Measurements from ENCODE around the gene UBAC1. TPM values are rescaled to one million over a fixed set of nuclear protein-coding genes. Genes with fewer than 3 reads are reported as not detected.

The UBAC1 gene
- 19.5 TPM for polyA plus RNA-seq

- H3K27me3 Mint-ChIP-seq: peaks cover 2% of the 10 kb centered on the region
- H3K36me3 Mint-ChIP-seq: no peaks in the 10 kb centered on the region
- peak within 1 kb of the TSS; percentile 82 to 83 (median 83) for H3K27ac Mint-ChIP-seq
- H3K9me3 Mint-ChIP-seq: no peaks in the 10 kb centered on the region
- H3K4me1 Mint-ChIP-seq: peaks cover 11 to 12% (median 12%) of the 10 kb centered on the region in 3 donors
- H3K4me3 Mint-ChIP-seq: peak within 1 kb of the TSS; percentile 84 to 93 (median 92)
Measured at GRCh38 chr9:135961277-135961715, at the start of gene UBAC1. Gene UBAC1 (minus strand): TSS chr9:135961373. CDS start chr9:135961162, 211 bp downstream.

GRCh38 chr9:136010615-136011361 is 49.6 kb upstream of the UBAC1 start:
- no peak overlapping the region for H3K27ac Mint-ChIP-seq
- H3K27me3 Mint-ChIP-seq: peaks cover 7% of the 10 kb centered on the region
- no peaks in the 10 kb centered on the region for H3K36me3 Mint-ChIP-seq
- no peaks in the 10 kb centered on the region for H3K4me1 Mint-ChIP-seq
- no peak overlapping the region for H3K4me3 Mint-ChIP-seq
- H3K9me3 Mint-ChIP-seq: no peaks in the 10 kb centered on the region

GRCh38 chr9:136010176-136010575 is 49.0 kb upstream of the UBAC1 start:
- Mint-ChIP-seq H3K4me3 (no peak overlapping the region), H3K4me1 (no peaks in the 10 kb centered on the region), H3K27ac (peak overlapping the region in 1 of 3 donors; percentile 86), H3K27me3 (peaks cover 7% of the 10 kb centered on the region), H3K36me3 (no peaks in the 10 kb centered on the region), H3K9me3 (no peaks in the 10 kb centered on the region)

- Mint-ChIP-seq H3K27ac (peak overlapping the region in 1 of 3 donors; percentile 86), H3K36me3 (no peaks in the 10 kb centered on the region), H3K9me3 (no peaks in the 10 kb centered on the region), H3K4me1 (no peaks in the 10 kb centered on the region), H3K4me3 (no peak overlapping the region), H3K27me3 (peaks cover 6% of the 10 kb centered on the region)
Measured at GRCh38 chr9:136009516-136009915, 48.3 kb upstream of the UBAC1 start.

- Mint-ChIP-seq H3K27ac (peak overlapping the region in 1 of 3 donors; percentile 53), H3K4me1 (no peaks in the 10 kb centered on the region), H3K36me3 (no peaks in the 10 kb centered on the region), H3K27me3 (peaks cover 2% of the 10 kb centered on the region), H3K9me3 (no peaks in the 10 kb centered on the region), H3K4me3 (no peak overlapping the region)
Measured at GRCh38 chr9:136008693-136008997, 47.5 kb upstream of the UBAC1 start.

DNA sequence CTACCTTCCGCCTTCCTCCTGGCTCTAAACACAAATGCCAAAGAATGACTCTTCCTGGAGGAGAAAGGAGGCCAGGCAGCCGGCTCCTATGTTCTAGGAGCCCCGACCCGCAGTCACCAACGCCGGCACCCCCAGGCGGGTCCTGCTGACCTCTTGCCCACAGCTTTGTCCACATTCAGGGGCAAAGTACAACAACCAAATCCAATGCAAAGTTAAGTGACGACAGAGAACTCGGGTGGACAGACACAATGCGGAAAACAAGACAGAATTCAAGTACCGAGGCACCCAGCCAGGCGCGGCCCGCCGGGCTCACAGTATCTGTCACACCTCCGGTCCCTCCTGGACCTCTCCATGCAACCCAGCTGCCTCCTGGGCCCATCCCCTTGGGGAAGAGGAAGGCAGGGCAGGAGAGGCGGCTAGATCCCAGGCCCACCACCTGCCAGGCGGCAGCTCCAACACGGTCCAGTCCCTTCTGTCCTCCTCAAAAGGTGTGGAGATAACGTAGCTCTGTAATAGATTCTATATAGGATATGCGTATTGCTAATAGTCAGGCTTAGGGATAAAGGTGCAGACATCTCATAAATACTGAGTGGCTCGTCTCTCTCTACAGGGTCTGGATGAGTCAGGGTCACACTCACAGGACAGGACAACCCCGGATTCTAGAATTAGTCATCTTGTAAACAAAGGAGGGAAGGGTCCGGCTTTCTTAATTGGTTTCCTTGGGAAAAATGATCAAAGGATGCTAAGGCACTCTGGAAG is 46.9 kb upstream of the UBAC1 start:
- Mint-ChIP-seq H3K36me3 (no peaks in the 10 kb centered on the region), H3K4me3 (no peak overlapping the region), H3K27me3 (peaks cover 2% of the 10 kb centered on the region), H3K27ac (peak overlapping the region in 1 of 3 donors; percentile 53), H3K9me3 (no peaks in the 10 kb centered on the region), H3K4me1 (no peaks in the 10 kb centered on the region)

- Mint-ChIP-seq H3K4me1 (no peaks in the 10 kb centered on the region), H3K27me3 (peaks cover 2% of the 10 kb centered on the region), H3K4me3 (no peak overlapping the region), H3K36me3 (no peaks in the 10 kb centered on the region), H3K9me3 (no peaks in the 10 kb centered on the region), H3K27ac (peak overlapping the region in 1 of 3 donors; percentile 53)
Measured at GRCh38 chr9:136007276-136007933, 46.2 kb upstream of the UBAC1 start.

DNA sequence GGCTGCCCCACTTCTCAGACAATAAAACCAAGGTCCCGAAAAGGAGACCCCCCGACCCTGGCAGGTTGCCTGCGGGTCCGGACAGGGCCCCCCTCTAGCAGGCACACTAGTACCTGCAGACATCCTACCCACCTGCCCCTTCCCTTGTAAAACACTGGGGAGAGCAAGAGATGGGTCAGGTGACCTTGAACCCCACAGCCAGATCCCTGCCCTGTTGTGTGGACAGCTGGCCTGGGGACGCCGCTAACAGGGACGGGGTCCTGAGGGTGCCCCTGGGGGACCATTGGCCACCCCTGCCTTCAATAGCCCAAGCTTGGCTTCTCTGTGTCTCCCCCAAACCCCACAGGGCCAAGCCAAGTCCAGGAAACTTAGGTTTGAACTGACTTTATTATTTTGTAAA is 45.0 kb upstream of the UBAC1 start:
- H3K9me3 Mint-ChIP-seq: no peaks in the 10 kb centered on the region

DNA sequence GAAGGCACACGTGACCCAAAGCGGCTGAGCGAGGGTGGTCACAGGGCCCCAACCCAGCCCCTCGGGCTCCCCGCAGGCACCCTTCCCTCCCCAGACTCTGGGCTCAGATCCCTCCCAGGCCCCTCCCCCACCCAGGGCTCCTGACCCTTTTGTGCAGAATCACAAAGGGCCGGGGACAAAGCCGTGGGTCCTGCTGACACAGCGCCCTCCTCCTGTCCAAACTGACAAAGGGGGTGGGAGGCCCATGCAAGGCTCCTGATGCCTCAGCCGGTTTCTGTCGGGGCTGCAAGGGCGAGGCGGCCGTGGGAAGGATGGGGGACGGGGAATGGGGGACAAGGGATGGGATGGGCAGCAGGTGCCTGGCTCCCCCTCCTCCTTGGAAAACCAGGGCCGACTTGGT is 43.5 kb upstream of the UBAC1 start:
- Mint-ChIP-seq H3K9me3 (no peaks in the 10 kb centered on the region), H3K4me1 (no peaks in the 10 kb centered on the region), H3K4me3 (no peak overlapping the region), H3K27me3 (peaks cover 6% of the 10 kb centered on the region), H3K27ac (no peak overlapping the region), H3K36me3 (no peaks in the 10 kb centered on the region)

More for the DNA sequence above, 45.0 kb upstream of the UBAC1 start:
- Mint-ChIP-seq H3K4me1 (no peaks in the 10 kb centered on the region), H3K27me3 (peaks cover 6% of the 10 kb centered on the region), H3K4me3 (no peak overlapping the region), H3K36me3 (no peaks in the 10 kb centered on the region), H3K27ac (no peak overlapping the region)

DNA sequence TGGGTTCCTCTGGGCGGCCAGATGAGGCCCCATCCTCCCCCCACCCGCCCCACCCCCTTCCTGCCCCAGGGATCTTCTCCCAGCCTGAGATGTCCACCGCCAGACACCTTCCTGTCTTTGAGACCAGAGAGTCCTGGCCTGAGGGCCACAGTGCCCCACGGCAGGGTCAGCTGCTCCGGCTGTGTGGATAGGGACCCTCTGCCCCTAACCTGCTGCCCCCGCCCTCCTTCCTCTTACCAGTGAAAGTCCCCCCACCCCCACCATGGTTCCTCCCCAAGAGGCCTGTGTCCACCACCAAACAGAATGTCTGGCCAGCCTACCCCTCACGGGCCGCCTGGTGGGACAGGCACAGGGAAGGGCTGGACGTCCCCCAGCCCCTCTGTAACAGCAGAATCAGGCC is 43.0 kb upstream of the UBAC1 start:
- Mint-ChIP-seq H3K4me3 (no peak overlapping the region), H3K4me1 (no peaks in the 10 kb centered on the region), H3K36me3 (no peaks in the 10 kb centered on the region), H3K27ac (no peak overlapping the region), H3K27me3 (peaks cover 6% of the 10 kb centered on the region), H3K9me3 (no peaks in the 10 kb centered on the region)

DNA sequence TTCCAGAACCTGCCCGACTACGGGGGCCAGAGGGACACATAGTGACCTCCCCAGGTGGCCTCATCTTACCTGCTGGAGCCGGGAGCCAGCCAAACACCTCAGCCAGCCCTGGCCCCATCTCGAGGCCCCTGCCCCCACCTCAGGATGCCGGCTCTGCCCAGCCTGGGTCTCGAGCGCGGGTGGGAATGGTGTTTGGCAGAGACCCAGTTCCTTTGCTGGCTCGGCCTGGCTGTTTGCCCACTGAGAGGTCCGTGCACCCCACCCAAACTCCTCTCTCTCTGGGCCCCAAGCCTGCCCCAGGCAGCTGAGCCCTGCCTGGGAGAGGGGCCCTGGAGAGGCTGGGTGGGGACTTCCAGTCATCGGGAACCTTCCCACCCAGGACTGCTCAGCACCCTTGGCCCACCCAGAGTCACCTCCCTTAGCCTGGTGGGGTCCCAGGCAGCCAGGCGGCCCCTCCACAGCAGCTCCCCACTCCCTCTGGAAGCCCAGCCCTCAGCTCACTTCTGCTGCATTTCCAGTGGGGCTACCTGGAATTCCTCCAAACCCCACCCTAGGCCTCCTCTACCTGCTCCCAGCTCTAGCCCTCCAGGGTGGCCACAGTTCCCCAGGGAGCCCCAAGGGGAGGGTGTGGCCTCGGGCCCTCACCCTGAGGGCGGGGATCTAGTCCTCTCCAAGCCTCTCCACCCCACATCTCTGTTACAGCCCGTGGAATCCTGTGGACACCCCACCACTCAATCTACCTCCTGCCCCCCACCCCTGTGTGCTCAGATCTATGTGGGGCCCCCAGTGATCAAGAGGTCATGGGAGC is 42.4 kb upstream of the UBAC1 start:
- Mint-ChIP-seq H3K9me3 (no peaks in the 10 kb centered on the region), H3K27me3 (peaks cover 6% of the 10 kb centered on the region), H3K36me3 (no peaks in the 10 kb centered on the region), H3K4me3 (no peak overlapping the region), H3K4me1 (no peaks in the 10 kb centered on the region), H3K27ac (no peak overlapping the region)

DNA sequence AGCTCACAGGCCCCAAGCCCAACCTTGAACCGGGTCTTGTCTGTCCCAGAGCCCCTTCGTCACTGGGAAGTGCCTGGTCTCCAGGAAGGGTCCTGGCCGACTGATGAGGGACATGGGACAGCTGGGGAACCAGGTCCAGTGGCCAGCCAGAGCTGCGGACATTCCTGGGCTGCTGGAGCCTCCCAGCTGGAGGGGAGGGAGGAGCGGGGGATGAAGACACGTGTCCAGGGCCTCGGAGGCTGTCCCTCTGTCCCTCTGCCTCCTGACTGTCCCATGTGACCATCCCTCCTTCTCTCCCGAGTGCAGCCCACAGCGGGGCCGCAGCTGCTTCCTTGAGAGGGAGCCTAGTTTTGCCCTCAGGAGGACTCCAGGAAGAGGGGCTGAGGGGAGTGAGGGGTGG is 41.7 kb upstream of the UBAC1 start:
- H3K27me3 Mint-ChIP-seq: peaks cover 6% of the 10 kb centered on the region
- H3K4me3 Mint-ChIP-seq: no peak overlapping the region
- H3K36me3 Mint-ChIP-seq: no peaks in the 10 kb centered on the region
- no peaks in the 10 kb centered on the region for H3K9me3 Mint-ChIP-seq
- no peaks in the 10 kb centered on the region for H3K4me1 Mint-ChIP-seq
- no peak overlapping the region for H3K27ac Mint-ChIP-seq

- H3K36me3 Mint-ChIP-seq: no peaks in the 10 kb centered on the region
- no peaks in the 10 kb centered on the region for H3K4me1 Mint-ChIP-seq
- H3K27me3 Mint-ChIP-seq: peaks cover 6% of the 10 kb centered on the region
- no peak overlapping the region for H3K27ac Mint-ChIP-seq
- no peaks in the 10 kb centered on the region for H3K9me3 Mint-ChIP-seq
- H3K4me3 Mint-ChIP-seq: no peak overlapping the region
Measured at GRCh38 chr9:136002215-136002614, 41.0 kb upstream of the UBAC1 start.

GRCh38 chr9:136001231-136001630 is 40.1 kb upstream of the UBAC1 start:
- Mint-ChIP-seq H3K27me3 (peaks cover 6% of the 10 kb centered on the region), H3K4me3 (no peak overlapping the region), H3K27ac (no peak overlapping the region), H3K36me3 (no peaks in the 10 kb centered on the region), H3K4me1 (no peaks in the 10 kb centered on the region), H3K9me3 (no peaks in the 10 kb centered on the region)
